HepG2 (cell line): ENCODE results near the gene CHID1. TPM values are rescaled to one million over a fixed set of nuclear protein-coding genes. Genes with fewer than 3 reads are reported as not detected.

Source experiments
- EED ChIP-seq: sonication (generic); formaldehyde crosslinking; IDR thresholded peaks from 2 replicates; pipeline ENCODE4 v1.5.0; 2020; ENCODE audit warnings: mild to moderate bottlenecking, missing genetic modification reagents
- FOXP1 ChIP-seq, 2 experiments: fragments of 450-650 bp in 1 of 2; IDR thresholded peaks; 2 replicates each; pipeline ENCODE4 v1.6.1; 2017 to 2018; ENCODE audit warnings: antibody characterized with exemption in 1 of 2
- GTF3A ChIP-seq: sonication (generic); formaldehyde crosslinking; conservative IDR thresholded peaks from 2 replicates; pipeline ENCODE4 v1.4.0; 2020; ENCODE audit warnings: mild to moderate bottlenecking, missing genetic modification reagents
- HIVEP1 ChIP-seq: sonication (generic); formaldehyde crosslinking; IDR thresholded peaks from 2 replicates; pipeline ENCODE4 v1.4.0; 2020; ENCODE audit warnings: mild to moderate bottlenecking, missing genetic modification reagents
- NCOA2 ChIP-seq: sonication (generic); formaldehyde crosslinking; IDR thresholded peaks from 2 replicates; pipeline ENCODE4 v1.8.0; 2022; ENCODE audit warnings: inconsistent platforms
- ZBTB46 ChIP-seq: sonication (generic); formaldehyde crosslinking; IDR thresholded peaks from 2 replicates; pipeline ENCODE4 v1.4.0; 2020; ENCODE audit warnings: mild to moderate bottlenecking, missing genetic modification reagents, borderline replicate concordance
- ZNF318 ChIP-seq: sonication (generic); formaldehyde crosslinking; IDR thresholded peaks from 2 replicates; pipeline ENCODE4 v1.4.0; 2020; ENCODE audit warnings: mild to moderate bottlenecking, missing genetic modification reagents
- ZNF747 ChIP-seq: sonication (generic); formaldehyde crosslinking; IDR thresholded peaks from 2 replicates; pipeline ENCODE4 v1.8.1; 2023; ENCODE audit warnings: missing genetic modification reagents, mild to moderate bottlenecking, borderline replicate concordance
- polyA plus RNA-seq, 8 experiments: library from polyadenylated mRNA; depleted of rRNA in 3 of 8; stranded (reverse) in 7 of 8; unstranded in 1 of 8; fragments of >200 nt; fragmentation: Illumina TruSeq in 4 of 8; extraction: Trizol in 4 of 8; gene quantifications; 2 replicates each; pipeline versions ENCODE4 v1.2.1 to v1.2.3, GENCODE V29; 2011 to 2016; ENCODE audit warnings: low read depth in 4 of 8, missing spikeins in 1 of 8, mixed read lengths in 1 of 8; ENCODE audit not compliant: insufficient read depth in 1 of 8
- total RNA-seq, 5 experiments: library from RNA; depleted of rRNA; stranded (reverse); fragments of >200 nt; fragmentation: Illumina TruSeq; extraction: Trizol; gene quantifications; 2 replicates each; pipeline ENCODE4 v1.2.3, GENCODE V29; 2016; ENCODE audit warnings: low read depth in 1 of 5

Gene CHID1
- total and polyA plus RNA-seq, 2 of the 13 experiments (the other 11 are each of a cell fraction or from before 2014, with no cell fraction given) = 65.1 to 93.6 TPM

- TF ChIP-seq ZNF318 (CRISPR knock-in tag) (no peak), EED (CRISPR knock-in tag) (no peak), HIVEP1 (CRISPR knock-in tag) (no peak), NCOA2 (CRISPR knock-in tag) (no peak), GTF3A (CRISPR knock-in tag) (no peak), ZBTB46 (CRISPR knock-in tag) (no peak), ZNF747 (CRISPR knock-in tag) (no peak), FOXP1 (IDR thresholded peaks at IDR 0.05) (no peak), FOXP1 (CRISPR knock-in tag; IDR thresholded peaks at IDR 0.05) (no peak)
Observed at GRCh38 chr11:843086-843734, 67.4 kb downstream of the CHID1 start (continued).
